ENCODE data around the gene ALDH9A1.
"Not testable (repeated sequence)": the region's sequence is repeated elsewhere in the genome, so short reads cannot be mapped to it uniquely, and the experiment has no call there.

ALDH9A1 gene

GRCh38 chr1:165686971-165687433 is 11.4 kb downstream of the ALDH9A1 start:
- DNase-seq (ENCODE audit: low read depth), result no peak

- DNase-seq (ENCODE audit: low read depth), result no peak
Observed at GRCh38 chr1:165686121-165686970, 12.0 kb downstream of the ALDH9A1 start.

DNA sequence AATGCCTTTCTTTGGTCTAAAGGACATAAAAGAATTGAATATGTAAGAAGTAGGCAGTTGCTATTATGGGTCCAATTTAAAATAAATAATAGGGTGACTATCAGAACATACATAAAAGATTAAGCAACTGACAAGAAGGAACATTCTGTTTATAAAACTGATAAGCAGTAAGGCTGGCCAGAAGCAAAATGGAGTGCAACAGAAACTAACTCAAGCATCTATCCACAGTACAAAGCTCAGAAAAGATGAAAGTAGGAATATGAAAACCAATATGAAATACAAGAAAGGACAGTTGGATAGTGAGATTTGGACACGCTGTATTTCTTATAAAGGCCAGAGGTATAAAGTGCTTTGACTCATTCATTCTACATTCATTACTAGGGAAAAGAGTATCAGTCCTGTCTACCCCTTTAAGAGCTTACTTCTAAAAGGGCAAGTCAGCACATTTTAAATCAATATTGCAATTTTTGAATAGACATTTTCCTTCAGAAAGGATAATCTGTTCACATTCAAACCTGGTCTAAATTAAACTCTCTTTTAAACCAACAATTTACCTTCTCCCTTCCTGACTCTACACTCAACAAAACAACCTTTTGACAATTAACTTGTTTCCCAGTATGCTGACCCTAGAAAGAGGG is 14.4 kb downstream of the ALDH9A1 start:
- no peak for DNase-seq (ENCODE audit: low read depth)

GRCh38 chr1:165680773-165681172 is 17.6 kb downstream of the ALDH9A1 start:
- not testable (repeated sequence) for DNase-seq (ENCODE audit: low read depth)

- DNase-seq (ENCODE audit: low read depth), result no peak
Observed at GRCh38 chr1:165680303-165680702, 18.1 kb downstream of the ALDH9A1 start.

GRCh38 chr1:165679282-165680036 is 18.9 kb downstream of the ALDH9A1 start:
- DNase-seq (ENCODE audit: low read depth), result no peak

GRCh38 chr1:165678509-165678908 is 19.9 kb downstream of the ALDH9A1 start:
- DNase-seq (ENCODE audit: low read depth), result peak; percentile 13

GRCh38 chr1:165675794-165676193 is 22.6 kb downstream of the ALDH9A1 start:
- peak; percentile 39 for DNase-seq (ENCODE audit: low read depth)

GRCh38 chr1:165674599-165674998 is 23.8 kb downstream of the ALDH9A1 start:
- DNase-seq (ENCODE audit: low read depth), result no peak

DNA sequence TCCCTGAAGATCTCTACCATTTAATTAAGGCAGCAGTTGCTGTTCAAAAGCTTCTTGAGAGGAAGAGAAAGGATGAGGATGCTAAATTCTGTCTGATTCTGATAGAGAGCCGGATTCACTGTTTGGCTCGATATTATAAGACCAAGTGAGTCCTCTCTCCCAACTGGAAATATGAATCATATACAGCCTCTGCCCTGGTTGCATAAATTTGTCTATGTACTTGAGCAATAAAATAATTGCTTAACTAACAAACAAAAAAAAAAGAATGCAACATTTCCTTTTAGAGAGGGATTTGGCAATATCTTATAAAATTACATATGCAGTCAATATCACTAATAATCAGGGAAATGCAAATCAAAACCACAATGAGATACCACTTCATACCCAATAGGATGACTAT is 26.8 kb downstream of the ALDH9A1 start:
- no peak for DNase-seq (ENCODE audit: low read depth)

DNA sequence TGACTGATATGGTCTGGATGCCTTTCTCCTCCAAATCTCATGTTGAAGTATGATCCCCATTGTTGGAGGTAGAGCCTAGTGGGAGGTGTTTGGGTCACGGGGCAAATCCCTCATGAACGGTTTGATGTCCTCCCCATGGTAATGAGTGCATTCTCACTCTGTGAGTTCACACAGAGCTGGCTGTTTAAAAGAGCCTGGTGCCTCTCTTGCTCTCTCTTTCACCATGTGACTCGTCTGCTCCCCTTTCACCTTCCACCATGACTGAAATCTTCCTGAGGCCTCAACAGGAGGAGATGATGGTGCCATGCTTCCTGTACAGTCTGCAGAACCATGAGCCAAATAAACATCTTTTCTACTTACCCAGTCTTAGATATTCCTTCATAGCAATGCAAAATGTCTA is 30.2 kb downstream of the ALDH9A1 start:
- DNase-seq (ENCODE audit: low read depth), result no peak

DNA sequence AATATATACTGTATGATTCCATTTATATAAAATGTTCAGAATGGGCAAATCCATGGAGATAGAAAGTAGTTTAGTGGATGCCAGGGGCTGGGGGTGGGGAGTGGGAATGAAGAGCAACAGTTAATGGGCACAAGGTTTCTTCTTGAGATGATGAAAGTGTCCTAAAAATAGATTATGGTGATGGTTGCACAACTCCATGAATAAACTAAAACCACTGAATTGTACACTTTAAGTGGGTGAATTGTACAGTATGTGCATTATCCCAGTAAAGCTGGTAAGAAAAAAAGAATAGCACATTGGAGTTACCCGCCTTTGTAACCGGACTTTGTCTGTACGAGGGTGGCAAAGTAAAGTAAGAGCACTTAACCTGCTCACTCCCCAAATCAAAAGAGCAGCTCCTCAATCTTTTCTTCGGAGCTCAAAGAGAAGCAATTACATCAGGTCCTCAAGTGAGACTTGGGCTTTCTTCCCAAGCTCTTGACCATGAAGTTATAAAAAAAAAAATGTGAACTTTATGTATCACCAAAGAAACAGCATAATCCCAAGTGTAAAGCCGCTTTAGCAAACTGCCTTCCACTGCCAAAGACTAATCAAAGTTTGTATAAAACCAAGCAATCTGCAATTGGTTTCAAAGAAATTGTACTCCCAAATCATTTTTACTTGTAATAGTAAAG is 32.1 kb downstream of the ALDH9A1 start:
- DNase-seq (ENCODE audit: low read depth), result peak; percentile 71

- DNase-seq (ENCODE audit: low read depth), result no peak
Observed at GRCh38 chr1:165662186-165662585, 36.2 kb downstream of the ALDH9A1 start.

- DNase-seq (ENCODE audit: low read depth), result peak; percentile 30
Observed at GRCh38 chr1:165661703-165662102, 36.7 kb downstream of the ALDH9A1 start.

DNA sequence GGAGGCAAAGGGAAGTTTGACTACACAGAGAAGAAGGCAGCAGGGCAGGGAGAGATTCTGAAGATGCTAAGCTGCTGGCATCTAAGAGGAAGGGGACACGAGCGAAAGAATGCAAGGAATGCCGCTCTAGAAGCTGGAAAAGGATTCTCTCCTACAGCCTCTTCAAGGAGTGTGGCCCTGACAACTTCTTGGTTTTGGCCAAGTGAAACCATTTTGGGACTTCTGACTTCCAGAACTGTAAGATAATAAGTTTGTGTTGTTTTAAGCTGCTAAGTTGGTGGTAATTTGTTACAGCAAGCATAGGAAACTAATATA is 38.8 kb downstream of the ALDH9A1 start:
- peak; percentile 29 for DNase-seq (ENCODE audit: low read depth)

- DNase-seq (ENCODE audit: low read depth), result not testable (repeated sequence)
Observed at GRCh38 chr1:165658766-165659580, 39.4 kb downstream of the ALDH9A1 start.

DNA sequence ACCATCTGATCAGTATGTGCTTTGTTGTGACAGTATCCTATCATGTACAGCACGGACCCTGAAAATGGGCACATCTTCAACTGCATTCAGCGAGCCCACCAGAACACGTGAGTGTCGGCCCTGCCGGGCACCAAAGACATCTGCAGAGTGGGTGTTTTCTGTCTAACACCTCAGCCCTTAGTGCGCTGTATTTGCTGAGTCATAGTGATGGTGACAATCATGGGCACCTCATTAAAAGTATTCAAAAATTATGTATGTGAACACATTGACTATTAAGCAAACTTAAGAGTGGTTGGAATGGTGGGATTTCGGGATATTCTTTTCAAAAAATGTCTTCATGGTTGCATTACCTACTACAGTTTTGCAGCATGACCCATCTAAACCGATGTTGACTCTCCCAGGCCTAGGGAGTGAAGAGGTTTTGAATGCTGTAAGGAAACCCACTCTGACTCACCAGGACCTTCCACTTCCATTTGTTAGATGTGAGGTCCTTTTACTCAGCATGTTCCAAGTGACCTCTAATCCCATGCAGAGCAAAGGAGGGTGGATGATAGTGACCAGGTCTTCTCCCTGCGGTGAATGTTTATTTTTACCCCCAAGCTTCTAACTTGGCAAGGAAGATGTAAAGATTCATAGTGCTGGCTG is 47.3 kb downstream of the ALDH9A1 start:
- DNase-seq (ENCODE audit: low read depth), result peak; percentile 29

DNA sequence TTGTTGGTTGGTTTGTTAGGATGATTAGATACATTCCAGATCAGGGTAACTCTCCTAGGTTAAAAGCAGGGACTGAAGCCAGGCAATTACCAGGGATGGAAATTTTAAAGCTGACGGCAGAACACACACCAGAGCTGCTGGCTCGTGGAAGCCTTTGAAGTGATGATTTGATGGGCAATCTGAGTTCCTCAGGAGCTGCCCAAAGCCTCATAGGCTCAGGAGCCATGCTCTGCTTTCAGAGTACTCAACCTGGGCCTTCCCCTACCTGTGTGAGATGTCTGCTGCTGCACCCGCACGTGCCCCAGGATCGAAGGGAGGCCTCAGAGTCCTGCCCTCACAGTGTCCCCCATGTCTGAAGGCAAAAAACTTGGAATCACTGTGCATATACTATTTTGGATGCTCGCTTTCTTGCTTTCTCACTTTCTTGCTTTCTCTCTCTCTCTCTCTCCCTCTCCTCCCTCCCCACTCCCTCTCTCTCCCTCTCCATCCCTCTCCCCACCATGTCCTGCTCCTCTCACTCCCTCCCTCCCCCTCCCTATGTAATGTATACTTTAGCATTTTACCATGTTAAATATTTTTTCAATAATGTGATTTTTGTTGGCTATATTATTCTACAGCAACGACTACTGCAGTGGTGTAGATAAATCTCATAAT is 49.3 kb downstream of the ALDH9A1 start:
- no peak for DNase-seq (ENCODE audit: low read depth)

GRCh38 chr1:165647970-165648369 is 50.4 kb downstream of the ALDH9A1 start:
- peak; percentile 32 for DNase-seq (ENCODE audit: low read depth)

GRCh38 chr1:165647517-165647916 is 50.8 kb downstream of the ALDH9A1 start:
- no peak for DNase-seq (ENCODE audit: low read depth)
